PC-3 (cell line): ENCODE measurements around the gene SPATC1L.

Experiments
- CTCF ChIP-seq: fragments of 300-600 bp; sonication (generic); conservative IDR thresholded peaks from 2 replicates; pipeline ENCODE4 v1.5.1; 2017; ENCODE audit warnings: antibody characterized with exemption, low read depth, mild to moderate bottlenecking, low read length
- EZH2 ChIP-seq: fragments of 300-600 bp; sonication (generic); IDR thresholded peaks from one replicate; pipeline ENCODE4 v1.6.1; 2017; ENCODE audit warnings: antibody characterized with exemption, mild to moderate bottlenecking, low read length; ENCODE audit not compliant: unreplicated experiment
- EZH2phosphoT487 ChIP-seq: fragments of 300-600 bp; sonication (generic); IDR thresholded peaks from 2 replicates; pipeline ENCODE4 v1.6.1; 2018; ENCODE audit warnings: mild to moderate bottlenecking, antibody characterized with exemption, low read length, borderline replicate concordance

GRCh38 chr21:46215436-46216131, 31.3 kb upstream of the SPATC1L start:
- TF ChIP-seq CTCF (no peak), EZH2 (no peak), EZH2phosphoT487 (no peak)
